GM12801 (cell line): ENCODE results near the gene ZNF407.

Source experiments
- CTCF ChIP-seq: IDR thresholded peaks from one replicate; pipeline ENCODE4 v1.5.1; 2011; ENCODE audit warnings: control low read depth; ENCODE audit not compliant: insufficient read length; ENCODE audit errors: extremely low read depth

Gene ZNF407

GRCh38 chr18:75033516-75033915 lies 435.8 kb downstream of the ZNF407 start:
- no peak for TF ChIP-seq CTCF

GRCh38 chr18:75034937-75035336 lies 437.3 kb downstream of the ZNF407 start:
- no peak for TF ChIP-seq CTCF

- no peak for TF ChIP-seq CTCF
Observed at GRCh38 chr18:75035928-75036327, 438.3 kb downstream of the ZNF407 start.

GRCh38 chr18:75036917-75037688 lies 439.4 kb downstream of the ZNF407 start:
- TF ChIP-seq CTCF, result no peak

GRCh38 chr18:75037689-75037955 lies 440.0 kb downstream of the ZNF407 start:
- TF ChIP-seq CTCF, result no peak

- no peak for TF ChIP-seq CTCF
Observed at GRCh38 chr18:75041586-75041985, 443.9 kb downstream of the ZNF407 start.

GRCh38 chr18:75043478-75043877 lies 445.8 kb downstream of the ZNF407 start:
- TF ChIP-seq CTCF, result no peak
